ENCODE results near the gene CEP192. TPM values are rescaled to one million over a fixed set of nuclear protein-coding genes. Genes with fewer than 3 reads are reported as not detected.

Gene CEP192
- total and polyA plus RNA-seq, 2 donors from 2014 or later = 4.9 to 31.7 TPM

DNA sequence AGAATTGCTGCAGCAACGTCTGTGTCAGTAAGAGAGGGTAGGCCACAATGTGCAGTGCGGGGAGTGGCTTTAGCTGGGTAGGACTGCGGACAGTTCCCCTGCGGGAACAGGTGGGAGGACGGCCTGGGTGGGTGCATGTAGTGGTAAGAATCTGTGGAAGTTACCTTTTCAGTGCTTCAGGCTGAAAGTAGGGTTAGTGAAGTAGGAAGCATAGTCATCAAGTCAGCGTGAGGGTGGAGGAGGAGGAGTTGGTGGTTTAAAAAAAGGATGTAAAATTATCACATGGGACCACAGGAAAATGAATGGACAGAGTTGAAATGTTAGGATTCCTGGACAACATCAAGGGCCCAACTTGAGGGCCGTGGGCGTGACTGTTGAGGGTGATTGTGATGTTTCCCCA lies 13.2 kb downstream of the CEP192 start:
- no peak for FAIRE-seq
- no peak overlapping the region for H3K27ac ChIP-seq (ENCODE audit: low read depth in 2 of 2, low read length in 2 of 2)
- H3K9ac ChIP-seq (ENCODE audit: low read length in 3 of 3) = no peak overlapping the region
- no peaks in the 10 kb centered on the region for H3K27me3 ChIP-seq (ENCODE audit: control insufficient read depth, insufficient read depth, low read length)
- intact Hi-C loops (cut with DNase I) = no loop called here
- peaks cover 0 to 23% (median 12%) of the 10 kb centered on the region in 3 donors for H3K36me3 ChIP-seq (ENCODE audit: control insufficient read depth in 2 of 3, insufficient read depth in 3 of 3, low read length in 3 of 3)
- TF ChIP-seq CTCF (IDR thresholded peaks at IDR 0.05; ENCODE audit: borderline replicate concordance, extremely low read depth, insufficient read depth) = no peak
- H3K4me1 ChIP-seq (ENCODE audit: control insufficient read depth in 2 of 3, insufficient read depth in 2 of 3, low read depth in 1 of 3, low read length in 3 of 3) = no peaks in the 10 kb centered on the region
- no peak overlapping the region for H3K4me3 ChIP-seq (ENCODE audit: low read length in 3 of 3)
- no peaks in the 10 kb centered on the region for H3K9me3 ChIP-seq (ENCODE audit: control insufficient read depth in 2 of 3, insufficient read depth in 1 of 3, low read length in 3 of 3)
- no peak for DNase-seq

- FAIRE-seq (no peak), DNase-seq (no peak)
- intact Hi-C loops (cut with DNase I) = no loop called here
- no peaks in the 10 kb centered on the region for H3K27me3 ChIP-seq (ENCODE audit: control insufficient read depth, insufficient read depth, low read length)
- no peak for TF ChIP-seq CTCF (IDR thresholded peaks at IDR 0.05; ENCODE audit: borderline replicate concordance, extremely low read depth, insufficient read depth)
- H3K4me3 ChIP-seq (ENCODE audit: low read length in 3 of 3) = no peak overlapping the region
- peaks cover 0 to 20% (median 10%) of the 10 kb centered on the region in 3 donors for H3K36me3 ChIP-seq (ENCODE audit: control insufficient read depth in 2 of 3, insufficient read depth in 3 of 3, low read length in 3 of 3)
- H3K27ac ChIP-seq (ENCODE audit: low read depth in 2 of 2, low read length in 2 of 2) = no peak overlapping the region
- H3K4me1 ChIP-seq (ENCODE audit: control insufficient read depth in 2 of 3, insufficient read depth in 2 of 3, low read depth in 1 of 3, low read length in 3 of 3) = no peaks in the 10 kb centered on the region
- H3K9ac ChIP-seq (ENCODE audit: low read length in 3 of 3) = no peak overlapping the region
- H3K9me3 ChIP-seq (ENCODE audit: control insufficient read depth in 2 of 3, insufficient read depth in 1 of 3, low read length in 3 of 3) = no peaks in the 10 kb centered on the region
These were observed 14.1 kb downstream of the CEP192 start for GRCh38 chr18:13005289-13005688.

DNA sequence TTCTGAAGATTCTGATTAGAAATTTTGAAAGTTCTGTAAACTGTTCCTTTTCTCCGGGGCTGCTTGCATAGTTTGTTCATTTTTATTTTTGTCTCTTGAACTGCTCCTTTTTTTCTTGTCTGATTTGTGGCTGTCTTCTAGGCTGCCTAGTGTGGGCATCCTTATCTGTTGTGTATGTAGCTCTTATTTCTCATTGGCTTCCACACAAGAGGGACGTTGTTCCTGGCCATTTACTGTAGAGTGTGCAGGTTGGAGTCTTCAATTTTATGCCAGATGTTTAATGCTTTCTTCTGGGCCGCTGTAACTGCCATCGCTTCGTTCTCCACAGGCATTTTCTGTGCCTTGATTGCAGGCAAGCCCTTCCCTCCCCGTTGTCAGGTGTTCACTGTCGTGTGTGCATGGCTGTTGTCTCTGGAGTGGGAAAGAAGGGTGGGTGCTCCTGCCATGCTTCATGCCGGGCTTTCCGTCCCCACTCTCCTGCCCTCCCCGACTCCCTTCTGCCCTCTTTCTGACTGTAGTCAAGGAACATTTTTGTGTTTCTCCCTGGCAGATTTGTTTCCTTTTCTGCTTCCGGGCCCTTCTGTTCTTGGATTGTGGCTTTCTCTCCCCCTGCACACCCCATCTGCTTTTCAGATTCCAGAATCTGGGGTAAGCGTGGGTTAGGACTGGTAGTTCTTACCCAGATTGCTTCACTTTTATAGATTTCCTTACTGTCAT lies 15.5 kb downstream of the CEP192 start:
- no peaks in the 10 kb centered on the region for H3K4me1 ChIP-seq (ENCODE audit: control insufficient read depth in 2 of 3, insufficient read depth in 2 of 3, low read depth in 1 of 3, low read length in 3 of 3)
- FAIRE-seq (no peak), DNase-seq (no peak)
- no peaks in the 10 kb centered on the region for H3K9me3 ChIP-seq (ENCODE audit: control insufficient read depth in 2 of 3, insufficient read depth in 1 of 3, low read length in 3 of 3)
- no peak overlapping the region for H3K9ac ChIP-seq (ENCODE audit: low read length in 3 of 3)
- H3K27ac ChIP-seq (ENCODE audit: low read depth in 2 of 2, low read length in 2 of 2) = no peak overlapping the region
- intact Hi-C loops (cut with DNase I) = no loop called here
- TF ChIP-seq CTCF (IDR thresholded peaks at IDR 0.05; ENCODE audit: borderline replicate concordance, extremely low read depth, insufficient read depth) = no peak
- H3K27me3 ChIP-seq (ENCODE audit: control insufficient read depth, insufficient read depth, low read length) = no peaks in the 10 kb centered on the region
- peaks cover 0 to 13% (median 7%) of the 10 kb centered on the region in 3 donors for H3K36me3 ChIP-seq (ENCODE audit: control insufficient read depth in 2 of 3, insufficient read depth in 3 of 3, low read length in 3 of 3)
- H3K4me3 ChIP-seq (ENCODE audit: low read length in 3 of 3) = no peak overlapping the region

DNA sequence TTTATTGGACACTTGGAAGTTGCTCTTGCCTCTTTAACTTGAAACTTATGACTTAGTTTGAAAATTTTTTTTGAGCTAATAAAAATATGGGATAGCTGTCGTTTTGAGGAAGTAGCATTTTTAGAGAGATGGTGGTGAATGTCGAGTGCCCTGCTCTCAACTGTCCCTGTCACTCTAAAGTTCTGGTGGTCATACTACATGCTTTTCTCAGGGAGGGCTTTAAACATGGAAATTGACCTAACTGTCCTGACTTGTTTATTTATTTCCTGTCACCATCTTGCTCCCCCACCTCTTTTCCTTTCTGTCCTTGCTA lies 16.0 kb downstream of the CEP192 start:
- Histone ChIP-seq H3K36me3 (ENCODE audit: control insufficient read depth in 2 of 3, insufficient read depth in 3 of 3, low read length in 3 of 3) (peaks cover 0 to 16% (median 7%) of the 10 kb centered on the region in 3 donors), H3K9me3 (ENCODE audit: control insufficient read depth in 2 of 3, insufficient read depth in 1 of 3, low read length in 3 of 3) (no peaks in the 10 kb centered on the region), H3K4me1 (ENCODE audit: control insufficient read depth in 2 of 3, insufficient read depth in 2 of 3, low read depth in 1 of 3, low read length in 3 of 3) (no peaks in the 10 kb centered on the region), H3K27ac (ENCODE audit: low read depth in 2 of 2, low read length in 2 of 2) (no peak overlapping the region), H3K27me3 (ENCODE audit: control insufficient read depth, insufficient read depth, low read length) (no peaks in the 10 kb centered on the region), H3K9ac (ENCODE audit: low read length in 3 of 3) (no peak overlapping the region), H3K4me3 (ENCODE audit: low read length in 3 of 3) (no peak overlapping the region)
- TF ChIP-seq CTCF (IDR thresholded peaks at IDR 0.05; ENCODE audit: borderline replicate concordance, extremely low read depth, insufficient read depth) = no peak
- DNase-seq (no peak), FAIRE-seq (no peak)
- intact Hi-C loops (cut with DNase I) = no loop called here
